Fibroblast of lung (primary cell): ENCODE measurements around the gene TREH. TPM values are rescaled to one million over a fixed set of nuclear protein-coding genes. Genes with fewer than 3 reads are reported as not detected.
"Not testable (repeated sequence)": the region's sequence is repeated elsewhere in the genome, so short reads cannot be mapped to it uniquely, and the experiment has no call there.

Experiments
- DNase-seq, 2 donors: peaks; one replicate each; pipeline versions ENCODE4 v3.0.0 to v3.0.0-alpha.2; 2010; ENCODE audit warnings: low read depth in 2 of 2
- H2AFZ ChIP-seq: 2 replicates; pipeline ENCODE4 v1.5.1; 2012; ENCODE audit warnings: low read length, control low read depth, inconsistent platforms
- H3K27ac ChIP-seq: 2 replicates; pipeline ENCODE4 v1.5.1; 2011; ENCODE audit warnings: low read length, control low read depth; ENCODE audit not compliant: insufficient read depth
- H3K27me3 ChIP-seq: 2 replicates; pipeline ENCODE4 v1.5.1; 2011; ENCODE audit warnings: mild to moderate bottlenecking, low read length; ENCODE audit not compliant: control insufficient read depth, insufficient read depth
- H3K36me3 ChIP-seq: 2 replicates; pipeline ENCODE4 v1.5.1; 2011; ENCODE audit warnings: low read length; ENCODE audit not compliant: control insufficient read depth, insufficient read depth
- H3K4me1 ChIP-seq: 2 replicates; pipeline ENCODE4 v1.5.1; 2011; ENCODE audit warnings: low read length; ENCODE audit not compliant: control insufficient read depth, insufficient read depth; ENCODE audit errors: extremely low read depth
- H3K4me2 ChIP-seq: 2 replicates; pipeline ENCODE4 v1.5.1; 2011; ENCODE audit warnings: low read length, control low read depth; ENCODE audit not compliant: insufficient read depth; ENCODE audit errors: extremely low read depth
- H3K4me3 ChIP-seq, 4 experiments: fragments of 200-600 bp in 1 of 4; sonication (generic) in 1 of 4; replicated peaks in 1 of 4; 2 replicates each; pipeline ENCODE4 v1.5.1; 2011 to 2016; ENCODE audit warnings: low read length in 4 of 4, low read depth in 3 of 4, mild to moderate bottlenecking in 3 of 4, control low read depth in 2 of 4, inconsistent platforms in 1 of 4, mixed read lengths in 1 of 4; ENCODE audit not compliant: insufficient read depth in 1 of 4; ENCODE audit errors: control extremely low read depth in 1 of 4
- H3K79me2 ChIP-seq: 2 replicates; pipeline ENCODE4 v1.5.1; 2012; ENCODE audit warnings: mild to moderate bottlenecking, low read length, inconsistent platforms; ENCODE audit not compliant: control insufficient read depth, insufficient read depth
- H3K9ac ChIP-seq: 2 replicates; pipeline ENCODE4 v1.5.1; 2011; ENCODE audit warnings: mild to moderate bottlenecking, low read length, control low read depth; ENCODE audit not compliant: insufficient read depth
- H3K9me3 ChIP-seq: 2 replicates; pipeline ENCODE4 v1.5.1; 2012; ENCODE audit warnings: low read depth, low read length; ENCODE audit not compliant: control insufficient read depth, insufficient read depth
- H4K20me1 ChIP-seq: 2 replicates; pipeline ENCODE4 v1.5.1; 2011; ENCODE audit warnings: low read length; ENCODE audit not compliant: control insufficient read depth, insufficient read depth; ENCODE audit errors: extremely low read depth
- CTCF ChIP-seq, 2 donors: IDR thresholded peaks in 1 of 2; conservative IDR thresholded peaks in 1 of 2; 1 replicate in 1 of 2; 2 replicates in 1 of 2; pipeline ENCODE4 v1.5.1; 2011 to 2012; ENCODE audit warnings: low read length in 2 of 2, control low read depth in 1 of 2, inconsistent platforms in 1 of 2, low read depth in 1 of 2, mild to moderate bottlenecking in 1 of 2
- EZH2 ChIP-seq: IDR thresholded peaks from 2 replicates; pipeline ENCODE4 v1.5.1; 2012; ENCODE audit warnings: low read length, control low read depth, mild to moderate bottlenecking; ENCODE audit errors: missing control alignments
- polyA minus RNA-seq: library from RNA; depleted of rRNA, polyadenylated mRNA; stranded (reverse); fragments of >200 nt; gene quantifications from 2 replicates; pipeline ENCODE4 v1.2.3, GENCODE V29; 2011; ENCODE audit warnings: low replicate concordance
- polyA plus RNA-seq, 2 donors: library from polyadenylated mRNA; depleted of rRNA in 1 of 2; stranded (reverse) in 1 of 2; unstranded in 1 of 2; fragments of >200 nt; gene quantifications; 2 replicates each; pipeline ENCODE4 v1.2.1, GENCODE V29; 2011 to 2012; ENCODE audit warnings: missing spikeins in 1 of 2
- total RNA-seq: library from RNA; depleted of rRNA; stranded (reverse); fragments of >200 nt; gene quantifications from 2 replicates; pipeline ENCODE4 v1.2.1, GENCODE V29; 2014

TREH gene
- total RNA-seq (not detected in 2 replicates), polyA plus RNA-seq (not detected in 2 replicates), polyA minus RNA-seq (not detected in 2 replicates)
- 0.20 and 0.31 TPM in 2 replicates for polyA plus RNA-seq (2012)

- TF ChIP-seq EZH2 (no peak), CTCF (conservative IDR thresholded peaks at IDR 0.05 in 1 of 2, IDR thresholded peaks at IDR 0.05 in 1 of 2; ENCODE audit: low read depth in 1 of 2, low read length in 2 of 2) (no peak)
- Histone ChIP-seq H3K4me2 (no peak within 1 kb of the TSS), H3K36me3 (no peaks in the 10 kb centered on the region), H3K4me3 (no peak within 1 kb of the TSS), H4K20me1 (no peaks in the 10 kb centered on the region), H2AFZ (no peak within 1 kb of the TSS), H3K27me3 (no peaks in the 10 kb centered on the region), H3K4me1 (no peaks in the 10 kb centered on the region), H3K9me3 (no peaks in the 10 kb centered on the region), H3K27ac (no peak within 1 kb of the TSS), H3K9ac (no peak within 1 kb of the TSS), H3K79me2 (no peaks in the 10 kb centered on the region)
- DNase-seq: no peak
Observed at GRCh38 chr11:118679483-118679882, at the start of gene TREH. Gene TREH, minus strand, starts transcription at chr11:118679650. Its CDS starts 23 bp downstream, at chr11:118679627.

GRCh38 chr11:118728112-118728511, 48.7 kb upstream of the TREH start:
- H4K20me1 ChIP-seq, H3K9me3 ChIP-seq, H3K9ac ChIP-seq, H3K36me3 ChIP-seq, H3K27ac ChIP-seq, H3K4me1 ChIP-seq, DNase-seq, H3K79me2 ChIP-seq, H2AFZ ChIP-seq, H3K4me3 ChIP-seq, H3K4me2 ChIP-seq, H3K27me3 ChIP-seq: not testable (repeated sequence)

- not testable (repeated sequence) for DNase-seq, H3K4me3 ChIP-seq, H3K9me3 ChIP-seq, H3K27me3 ChIP-seq, H3K79me2 ChIP-seq, H4K20me1 ChIP-seq, H3K27ac ChIP-seq, H3K4me1 ChIP-seq, H3K36me3 ChIP-seq, H3K9ac ChIP-seq, H3K4me2 ChIP-seq, H2AFZ ChIP-seq
Observed at GRCh38 chr11:118727721-118728066, 48.2 kb upstream of the TREH start.

GRCh38 chr11:118727001-118727720, 47.7 kb upstream of the TREH start:
- H3K9ac ChIP-seq, H3K4me3 ChIP-seq, H3K4me2 ChIP-seq, H3K27ac ChIP-seq, H3K9me3 ChIP-seq, H2AFZ ChIP-seq, H3K79me2 ChIP-seq, H3K4me1 ChIP-seq, DNase-seq, H4K20me1 ChIP-seq, H3K27me3 ChIP-seq, H3K36me3 ChIP-seq: not testable (repeated sequence)

- not testable (repeated sequence) for H3K79me2 ChIP-seq, H4K20me1 ChIP-seq, H3K9ac ChIP-seq, H3K9me3 ChIP-seq, H3K4me1 ChIP-seq, H3K27me3 ChIP-seq, H3K4me3 ChIP-seq, H3K36me3 ChIP-seq, H3K4me2 ChIP-seq, H2AFZ ChIP-seq, DNase-seq, H3K27ac ChIP-seq
Observed at GRCh38 chr11:118721478-118722015, 42.1 kb upstream of the TREH start.

GRCh38 chr11:118720740-118721139, 41.3 kb upstream of the TREH start:
- not testable (repeated sequence) for H3K79me2 ChIP-seq, H3K27me3 ChIP-seq, H3K27ac ChIP-seq, H3K4me2 ChIP-seq, H3K36me3 ChIP-seq, H4K20me1 ChIP-seq, H3K9ac ChIP-seq, H3K9me3 ChIP-seq, H3K4me3 ChIP-seq, H2AFZ ChIP-seq, DNase-seq, H3K4me1 ChIP-seq
